HepG2 (cell line): Measurements from ENCODE around the gene CD276. TPM values are rescaled to one million over a fixed set of nuclear protein-coding genes. Genes with fewer than 3 reads are reported as not detected.
A peak's percentile ranks its signal among the peaks of the same experiment; 100 is the strongest.

Source experiments
- ATAC-seq: fragments of 200-7000 bp; cut with Tn5 transposase; 3 replicates; pipeline ENCODE4 v1.9.1; 2020; ENCODE audit warnings: mild to moderate bottlenecking, moderate library complexity
- BruUV-seq: library from RNA; stranded (reverse); fragments of 400-500 nt; replicated peaks from 2 replicates; lab custom pipeline; 2021; lab: Mats Ljungman, UMichigan
- CTCF ChIA-PET: fragments of 300-600 bp; formaldehyde crosslinking; extraction: SDS; loops from one replicate; lab custom pipeline; 2021; ENCODE audit warnings: low total read pairs, inconsistent platforms, low intra/inter-chr PET ratio; lab: Yijun Ruan, JAX
- POLR2A ChIA-PET: fragments of 350-600 bp; sonication (Branson Sonifier 250); formaldehyde crosslinking; loops from one replicate; lab custom pipeline; 2020; ENCODE audit warnings: antibody characterized with exemption, inconsistent platforms; lab: Yijun Ruan, JAX
- DNase-seq: peaks from one replicate; pipeline ENCODE4 v3.0.0-alpha.2; 2015; ENCODE audit warnings: low spot score
- FAIRE-seq: peaks from 3 replicates; lab custom pipeline; 2011; peaks lifted over from hg19 to GRCh38; lab: Jason Lieb, UNC
- H2AFZ ChIP-seq: one replicate; pipeline ENCODE4 v1.6.1; 2011; ENCODE audit warnings: low read length, inconsistent platforms
- H3K27ac ChIP-seq: fragments of 300-600 bp; 3 replicates; pipeline ENCODE4 v1.8.0; 2011; ENCODE audit warnings: mixed run types, mild to moderate bottlenecking, mixed read lengths, low read length, inconsistent platforms; ENCODE audit not compliant: insufficient read depth; ENCODE audit errors: extremely low read length
- H3K27me3 ChIP-seq, 2 experiments: fragments of 200-600 bp in 1 of 2; 2 replicates in 1 of 2; 3 replicates in 1 of 2; pipeline versions ENCODE4 v1.6.0 to v1.8.0; 2011; ENCODE audit warnings: low read length in 2 of 2, mild to moderate bottlenecking in 2 of 2, moderate library complexity in 2 of 2, inconsistent platforms in 1 of 2; ENCODE audit not compliant: insufficient read depth in 2 of 2, control insufficient read depth in 1 of 2
- H3K36me3 ChIP-seq, 2 experiments: fragments of 200-600 bp in 1 of 2; replicated peaks in 1 of 2; 2 replicates in 1 of 2; 3 replicates in 1 of 2; pipeline versions ENCODE4 v1.5.1 to v1.8.0; 2011; ENCODE audit warnings: low read length in 2 of 2, inconsistent platforms in 1 of 2; ENCODE audit not compliant: insufficient read depth in 2 of 2, control insufficient read depth in 1 of 2
- H3K4me1 ChIP-seq: 2 replicates; pipeline ENCODE4 v1.5.1; 2012; ENCODE audit warnings: low read length, inconsistent platforms; ENCODE audit not compliant: insufficient read depth
- H3K4me2 ChIP-seq: 2 replicates; pipeline ENCODE4 v1.6.0; 2011; ENCODE audit warnings: low read depth, low read length, inconsistent platforms
- H3K4me3 ChIP-seq, 3 experiments: fragments of 200-600 bp in 1 of 3; sonication (generic), shearing (Covaris generic) in 1 of 3; replicated peaks in 1 of 3; 2 replicates each; pipeline ENCODE4 v1.5.1; 2011 to 2016; ENCODE audit warnings: low read length in 3 of 3, inconsistent platforms in 2 of 3, low read depth in 2 of 3, mild to moderate bottlenecking in 2 of 3, control low read depth in 1 of 3, mixed read lengths in 1 of 3; ENCODE audit not compliant: insufficient read depth in 1 of 3
- H3K79me2 ChIP-seq: one replicate; pipeline ENCODE4 v1.6.1; 2011; ENCODE audit warnings: low read length, inconsistent platforms; ENCODE audit not compliant: insufficient read depth
- H3K9ac ChIP-seq: 2 replicates; pipeline ENCODE4 v1.6.0; 2011; ENCODE audit warnings: mild to moderate bottlenecking, low read depth, low read length, inconsistent platforms; ENCODE audit not compliant: insufficient read depth
- H3K9me3 ChIP-seq: 2 replicates; pipeline ENCODE4 v1.5.1; 2012; ENCODE audit warnings: mild to moderate bottlenecking, low read length
- H4K20me1 ChIP-seq: 2 replicates; pipeline ENCODE4 v1.6.0; 2011; ENCODE audit warnings: inconsistent platforms, mild to moderate bottlenecking, low read length, moderate library complexity; ENCODE audit not compliant: insufficient read depth
- CREB1 ChIP-seq, 2 experiments: fragments of 450-650 bp in 1 of 2; IDR thresholded peaks; 2 replicates each; pipeline ENCODE4 v1.6.1; 2016 to 2017; ENCODE audit warnings: control low read depth in 1 of 2, mild to moderate bottlenecking in 1 of 2, missing compliant biosample characterization in 1 of 2, missing genetic modification characterization in 1 of 2
- ISX ChIP-seq: sonication (generic); formaldehyde crosslinking; conservative IDR thresholded peaks from 2 replicates; pipeline ENCODE4 v1.5.0; 2020; ENCODE audit warnings: missing genetic modification reagents
- RAD51 ChIP-seq: fragments of 450-650 bp; IDR thresholded peaks from 2 replicates; pipeline ENCODE4 v1.6.1; 2016; ENCODE audit warnings: borderline replicate concordance
- WGBS: methylation state at CpG from one replicate; pipeline ENCODE4 v1.1.6; 2017; ENCODE audit warnings: low lambda C conversion rate; 5-methylcytosine and 5-hydroxymethylcytosine counted together
- in situ Hi-C: cut with HindIII; loops from 2 replicates; pipeline ENCODE4 v1.10.0; 2017; ENCODE audit warnings: low pct_unique_long_range_greater_than_20kb; ENCODE audit not compliant: extremely low pct_ligation_motif_present
- intact Hi-C: fragments of 100-400 bp; cut with micrococcal nuclease; formaldehyde crosslinking; loops from one replicate; pipeline ENCODE4 v1.10.0; 2022; ENCODE audit not compliant: unreplicated experiment
- polyA plus RNA-seq, 8 experiments: library from polyadenylated mRNA; depleted of rRNA in 3 of 8; stranded (reverse) in 7 of 8; unstranded in 1 of 8; fragments of >200 nt; fragmentation: Illumina TruSeq in 4 of 8; extraction: Trizol in 4 of 8; gene quantifications; 2 replicates each; pipeline versions ENCODE4 v1.2.1 to v1.2.3, GENCODE V29; 2011 to 2016; ENCODE audit warnings: low read depth in 4 of 8, missing spikeins in 1 of 8, mixed read lengths in 1 of 8; ENCODE audit not compliant: insufficient read depth in 1 of 8
- total RNA-seq, 5 experiments: library from RNA; depleted of rRNA; stranded (reverse); fragments of >200 nt; fragmentation: Illumina TruSeq; extraction: Trizol; gene quantifications; 2 replicates each; pipeline ENCODE4 v1.2.3, GENCODE V29; 2016; ENCODE audit warnings: low read depth in 1 of 5
- TF ChIP-seq, protein P1 (sequence below), 2 experiments: sonication (generic) in 1 of 2; formaldehyde crosslinking in 1 of 2; IDR thresholded peaks; 2 replicates each; pipeline versions ENCODE4 v1.5.1 to v1.6.1; 2011 to 2020; ENCODE audit warnings: borderline replicate concordance in 1 of 2, low read depth in 1 of 2, low read length in 1 of 2, mild to moderate bottlenecking in 1 of 2, missing genetic modification reagents in 1 of 2, moderate library complexity in 1 of 2

Gene CD276
- total and polyA plus RNA-seq, 2 of the 13 experiments (the other 11 are each of a cell fraction or from before 2014, with no cell fraction given), result 24.6 to 55.2 TPM

DNA sequence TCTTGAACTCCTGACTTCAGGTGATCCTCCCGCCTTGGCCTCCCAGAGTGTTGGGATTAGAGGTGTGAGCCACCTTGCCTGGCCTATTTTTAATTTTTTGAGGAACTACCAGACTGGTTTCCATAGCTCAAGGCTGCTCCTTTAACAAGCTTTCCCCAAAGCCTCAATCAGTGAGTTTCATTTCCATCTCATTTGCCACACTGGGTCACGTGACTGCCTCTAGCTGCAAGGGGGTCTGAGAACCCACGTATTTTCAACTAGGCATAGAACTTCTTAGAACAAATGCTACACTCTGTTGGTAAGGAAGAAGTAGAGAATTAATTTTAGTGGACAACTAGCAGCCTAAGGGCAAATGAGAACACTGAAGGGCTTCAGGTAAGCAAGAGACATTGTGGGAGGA lies 3.1 kb upstream of the CD276 start:
- Histone ChIP-seq H3K4me1 (peaks cover 27% of the 10 kb centered on the region), H4K20me1 (peaks cover 5% of the 10 kb centered on the region), H3K4me2 (no peak overlapping the region), H3K79me2 (peaks cover 11% of the 10 kb centered on the region), H3K27ac (no peak overlapping the region), H3K9ac (no peak overlapping the region), H3K27me3 (peaks cover 2 to 21% of the 10 kb centered on the region in 2 experiments; a peak in 2 of 5 replicates), H3K36me3 (no peaks in the 10 kb centered on the region), H3K9me3 (no peaks in the 10 kb centered on the region), H3K4me3 (no peak overlapping the region), H2AFZ (no peak overlapping the region)
- BruUV-seq, result no TSS peak
- CTCF ChIA-PET, result interaction anchor here (0.8 kb wide), 1 partner anchor 19 kb away, joined by 3 read pairs; no protein-coding TSS in a partner anchor
- in situ Hi-C loops, result no loop called here
- POLR2A ChIA-PET, result no interaction called here
- ATAC-seq, result no peak
- WGBS, result 30% methylated on average over 3 of the region's 3 CpGs
- TF ChIP-seq ISX (CRISPR knock-in tag) (no peak), CREB1 (IDR thresholded peaks at IDR 0.05) (no peak), CREB1 (CRISPR knock-in tag; IDR thresholded peaks at IDR 0.05) (no peak), RAD51 (peak; percentile 75; the same call in 1 of the 2 replicates)
- TF ChIP-seq, protein P1, sequence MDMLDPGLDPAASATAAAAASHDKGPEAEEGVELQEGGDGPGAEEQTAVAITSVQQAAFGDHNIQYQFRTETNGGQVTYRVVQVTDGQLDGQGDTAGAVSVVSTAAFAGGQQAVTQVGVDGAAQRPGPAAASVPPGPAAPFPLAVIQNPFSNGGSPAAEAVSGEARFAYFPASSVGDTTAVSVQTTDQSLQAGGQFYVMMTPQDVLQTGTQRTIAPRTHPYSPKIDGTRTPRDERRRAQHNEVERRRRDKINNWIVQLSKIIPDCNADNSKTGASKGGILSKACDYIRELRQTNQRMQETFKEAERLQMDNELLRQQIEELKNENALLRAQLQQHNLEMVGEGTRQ (IDR thresholded peaks at IDR 0.05; ENCODE audit: low read depth, low read length), result peak; percentile 56; the same call in 1 of the 2 replicates
- TF ChIP-seq, protein P1 (CRISPR knock-in tag; IDR thresholded peaks at IDR 0.05; ENCODE audit: borderline replicate concordance), result no peak
- no peak for FAIRE-seq
- DNase-seq, result no peak
- intact Hi-C loops, result no loop called here
